ENCODE data around the gene EHD3. TPM values are rescaled to one million over a fixed set of nuclear protein-coding genes. Genes with fewer than 3 reads are reported as not detected.

The EHD3 gene
- total and polyA plus RNA-seq, 10 donors, result 4.6 to 27.2 (median 14.2) TPM

DNA sequence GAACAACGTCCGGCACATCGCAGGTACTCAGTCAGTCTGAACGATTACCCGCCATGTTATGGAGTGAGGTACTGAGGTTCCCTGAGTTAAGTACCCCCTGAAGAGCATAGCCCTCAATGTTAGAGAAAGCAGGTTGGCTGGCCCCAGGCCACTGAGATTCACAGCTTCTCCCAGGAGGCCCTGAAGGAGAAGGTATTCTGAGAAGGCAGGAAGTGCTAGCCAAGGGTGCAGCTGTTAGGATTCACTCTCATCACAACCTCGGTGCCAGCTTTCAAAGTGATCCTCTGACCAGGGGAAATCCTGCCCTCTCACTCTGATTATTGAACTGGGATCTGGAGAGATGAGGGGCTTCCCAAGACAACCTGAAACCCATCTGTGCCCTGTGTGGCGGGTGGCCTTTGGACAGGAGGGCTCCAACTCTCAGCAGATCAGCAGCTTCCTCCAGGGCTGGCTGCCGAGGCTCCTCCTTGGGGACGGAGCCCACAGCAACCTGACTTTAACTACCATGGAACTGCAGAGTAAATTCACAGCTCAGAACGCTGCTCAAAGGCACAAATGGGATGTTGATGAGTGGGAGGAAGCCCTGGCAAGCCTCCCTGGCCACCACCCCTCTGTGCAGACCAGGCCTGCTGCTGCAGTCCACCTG is 7.8 kb downstream of the EHD3 start:
- Histone ChIP-seq H3K4me1 (peaks cover 4 to 43% (median 29%) of the 10 kb centered on the region in 6 donors), H3K27me3 (replicated peaks in 1 of 7) (no peaks in the 10 kb centered on the region), H3K9me3 (no peaks in the 10 kb centered on the region), H3K27ac (peak overlapping the region in 2 of 8 donors; percentile 23 to 64), H3K36me3 (peaks cover 0 to 28% (median 8%) of the 10 kb centered on the region in 6 donors), H3K4me3 (no peak overlapping the region)
- DNase-seq, result no peak
- intact Hi-C loops (cut with DNase I; ENCODE audit: low total_unique reads), result no loop called here
- 70 to 79% (median 73%) methylated on average over 8 to 10 of the region's 10 CpGs for WGBS, 5 donors
- TF ChIP-seq POLR2A (IDR thresholded peaks at IDR 0.05) (no peak), POLR2AphosphoS5 (IDR thresholded peaks at IDR 0.05) (no peak)
- TF ChIP-seq, protein P1, sequence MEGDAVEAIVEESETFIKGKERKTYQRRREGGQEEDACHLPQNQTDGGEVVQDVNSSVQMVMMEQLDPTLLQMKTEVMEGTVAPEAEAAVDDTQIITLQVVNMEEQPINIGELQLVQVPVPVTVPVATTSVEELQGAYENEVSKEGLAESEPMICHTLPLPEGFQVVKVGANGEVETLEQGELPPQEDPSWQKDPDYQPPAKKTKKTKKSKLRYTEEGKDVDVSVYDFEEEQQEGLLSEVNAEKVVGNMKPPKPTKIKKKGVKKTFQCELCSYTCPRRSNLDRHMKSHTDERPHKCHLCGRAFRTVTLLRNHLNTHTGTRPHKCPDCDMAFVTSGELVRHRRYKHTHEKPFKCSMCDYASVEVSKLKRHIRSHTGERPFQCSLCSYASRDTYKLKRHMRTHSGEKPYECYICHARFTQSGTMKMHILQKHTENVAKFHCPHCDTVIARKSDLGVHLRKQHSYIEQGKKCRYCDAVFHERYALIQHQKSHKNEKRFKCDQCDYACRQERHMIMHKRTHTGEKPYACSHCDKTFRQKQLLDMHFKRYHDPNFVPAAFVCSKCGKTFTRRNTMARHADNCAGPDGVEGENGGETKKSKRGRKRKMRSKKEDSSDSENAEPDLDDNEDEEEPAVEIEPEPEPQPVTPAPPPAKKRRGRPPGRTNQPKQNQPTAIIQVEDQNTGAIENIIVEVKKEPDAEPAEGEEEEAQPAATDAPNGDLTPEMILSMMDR (IDR thresholded peaks at IDR 0.05 in 8 of 11, conservative IDR thresholded peaks at IDR 0.05 in 3 of 11), result no peak

DNA sequence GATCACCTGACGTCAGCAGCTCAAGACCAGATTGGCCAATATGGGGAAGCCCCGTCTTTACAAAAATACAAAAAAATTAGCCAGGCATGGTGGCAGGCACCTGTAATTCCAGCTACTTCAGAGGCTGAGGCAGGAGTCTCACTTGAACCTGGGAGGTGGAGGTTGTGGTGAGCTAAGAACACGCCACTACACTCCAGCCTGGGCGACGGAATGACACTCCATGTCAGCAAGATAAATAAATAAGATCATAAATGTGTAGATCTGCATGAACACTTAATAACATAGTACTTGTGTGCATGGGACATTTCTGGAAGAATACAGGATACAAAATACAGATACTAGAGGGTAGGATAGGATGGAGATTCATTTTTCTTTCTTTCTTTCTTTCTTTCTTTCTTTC is 9.1 kb downstream of the EHD3 start:
- no peaks in the 10 kb centered on the region for H3K9me3 ChIP-seq
- H3K4me3 ChIP-seq, result no peak overlapping the region
- H3K4me1 ChIP-seq, result peaks cover 4 to 40% (median 27%) of the 10 kb centered on the region in 6 donors
- no peak for DNase-seq
- H3K27ac ChIP-seq, result no peak overlapping the region
- intact Hi-C loops (cut with DNase I; ENCODE audit: low total_unique reads), result no loop called here
- H3K36me3 ChIP-seq, result peaks cover 0 to 42% (median 8%) of the 10 kb centered on the region in 6 donors
- TF ChIP-seq, protein P1 (IDR thresholded peaks at IDR 0.05 in 8 of 11, conservative IDR thresholded peaks at IDR 0.05 in 3 of 11), result no peak
- TF ChIP-seq POLR2A (IDR thresholded peaks at IDR 0.05), result no peak
- no peak for TF ChIP-seq POLR2AphosphoS5 (IDR thresholded peaks at IDR 0.05)
- 91 to 97% (median 95%) methylated on average over 5 of the region's 5 CpGs for WGBS, 5 donors
- H3K27me3 ChIP-seq (replicated peaks in 1 of 7), result no peaks in the 10 kb centered on the region

DNA sequence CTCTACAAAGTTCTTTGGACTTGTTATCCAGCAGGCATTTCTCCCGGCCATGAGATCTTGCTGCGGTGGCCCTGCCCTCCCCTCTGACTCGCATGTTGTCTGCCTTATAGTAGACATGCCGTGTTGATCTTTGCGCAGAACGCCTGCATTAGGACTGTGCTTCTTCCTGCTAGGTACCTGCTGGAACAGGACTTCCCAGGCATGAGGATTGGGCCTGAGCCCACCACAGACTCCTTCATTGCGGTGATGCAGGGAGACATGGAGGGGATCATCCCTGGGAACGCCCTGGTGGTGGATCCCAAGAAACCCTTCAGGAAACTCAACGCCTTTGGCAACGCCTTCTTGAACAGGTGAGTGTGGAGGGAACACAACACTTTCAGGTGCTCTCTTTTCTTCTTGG is 10.1 kb downstream of the EHD3 start:
- DNase-seq, result no peak
- Histone ChIP-seq H3K9me3 (no peaks in the 10 kb centered on the region), H3K27ac (no peak overlapping the region), H3K27me3 (replicated peaks in 1 of 7) (no peaks in the 10 kb centered on the region), H3K36me3 (peaks cover 0 to 52% (median 10%) of the 10 kb centered on the region in 6 donors), H3K4me3 (no peak overlapping the region), H3K4me1 (peaks cover 4 to 29% (median 18%) of the 10 kb centered on the region in 6 donors)
- 93 to 98% (median 96%) methylated on average over 10 of the region's 10 CpGs for WGBS, 5 donors
- intact Hi-C loops (cut with DNase I; ENCODE audit: low total_unique reads), result no loop called here
- TF ChIP-seq POLR2A (IDR thresholded peaks at IDR 0.05) (no peak), POLR2AphosphoS5 (IDR thresholded peaks at IDR 0.05) (no peak)
- TF ChIP-seq, protein P1 (IDR thresholded peaks at IDR 0.05 in 8 of 11, conservative IDR thresholded peaks at IDR 0.05 in 3 of 11), result no peak

GRCh38 chr2:31246184-31246852 is 12.4 kb downstream of the EHD3 start:
- H3K9me3 ChIP-seq, result no peaks in the 10 kb centered on the region
- no peaks in the 10 kb centered on the region for H3K27me3 ChIP-seq (replicated peaks in 1 of 7)
- intact Hi-C loops (cut with DNase I; ENCODE audit: low total_unique reads), result no loop called here
- 90 to 92% (median 90%) methylated on average over 3 of the region's 3 CpGs for WGBS, 5 donors
- peaks cover 0 to 18% (median 14%) of the 10 kb centered on the region in 6 donors for H3K4me1 ChIP-seq
- TF ChIP-seq POLR2A (IDR thresholded peaks at IDR 0.05), result no peak
- TF ChIP-seq, protein P1 (IDR thresholded peaks at IDR 0.05 in 8 of 11, conservative IDR thresholded peaks at IDR 0.05 in 3 of 11), result no peak
- no peak for TF ChIP-seq POLR2AphosphoS5 (IDR thresholded peaks at IDR 0.05)
- DNase-seq, result no peak
- H3K4me3 ChIP-seq, result no peak overlapping the region
- no peak overlapping the region for H3K27ac ChIP-seq
- peaks cover 0 to 68% (median 10%) of the 10 kb centered on the region in 6 donors for H3K36me3 ChIP-seq

Measured in spleen (tissue), 11 donors.